AG10803 (cell line): ENCODE measurements around the gene SPIN1.

Experiments used
- DNase-seq: peaks from one replicate; pipeline ENCODE4 v3.0.0; 2010; ENCODE audit warnings: low read depth
- H3K4me3 ChIP-seq: 2 replicates; pipeline ENCODE4 v1.5.1; 2011; ENCODE audit warnings: mild to moderate bottlenecking, low read length, control low read depth
- TF ChIP-seq, protein P1 (sequence below): conservative IDR thresholded peaks from 2 replicates; pipeline ENCODE4 v1.5.1; 2011; ENCODE audit warnings: mild to moderate bottlenecking, low read length, control low read depth, inconsistent platforms

Gene SPIN1

DNA sequence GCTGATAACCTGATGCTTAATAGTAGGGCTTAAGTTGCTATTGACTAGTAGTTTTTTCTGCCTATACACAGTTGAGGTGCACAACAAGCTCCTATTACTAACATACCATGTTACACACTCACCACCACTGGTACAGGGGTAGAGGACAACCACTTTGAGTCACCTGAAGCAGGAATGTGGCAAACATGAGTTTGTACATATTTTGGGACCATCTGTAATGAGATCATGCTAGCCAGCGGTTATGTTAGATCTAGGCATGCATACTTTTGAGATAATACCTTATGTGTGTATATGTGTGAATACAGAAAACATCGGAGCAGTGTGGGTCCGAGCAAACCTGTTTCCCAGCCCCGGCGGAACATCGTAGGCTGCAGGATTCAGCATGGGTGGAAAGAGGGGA lies 73.9 kb downstream of the SPIN1 start:
- no peak overlapping the region for H3K4me3 ChIP-seq
- TF ChIP-seq, protein P1, sequence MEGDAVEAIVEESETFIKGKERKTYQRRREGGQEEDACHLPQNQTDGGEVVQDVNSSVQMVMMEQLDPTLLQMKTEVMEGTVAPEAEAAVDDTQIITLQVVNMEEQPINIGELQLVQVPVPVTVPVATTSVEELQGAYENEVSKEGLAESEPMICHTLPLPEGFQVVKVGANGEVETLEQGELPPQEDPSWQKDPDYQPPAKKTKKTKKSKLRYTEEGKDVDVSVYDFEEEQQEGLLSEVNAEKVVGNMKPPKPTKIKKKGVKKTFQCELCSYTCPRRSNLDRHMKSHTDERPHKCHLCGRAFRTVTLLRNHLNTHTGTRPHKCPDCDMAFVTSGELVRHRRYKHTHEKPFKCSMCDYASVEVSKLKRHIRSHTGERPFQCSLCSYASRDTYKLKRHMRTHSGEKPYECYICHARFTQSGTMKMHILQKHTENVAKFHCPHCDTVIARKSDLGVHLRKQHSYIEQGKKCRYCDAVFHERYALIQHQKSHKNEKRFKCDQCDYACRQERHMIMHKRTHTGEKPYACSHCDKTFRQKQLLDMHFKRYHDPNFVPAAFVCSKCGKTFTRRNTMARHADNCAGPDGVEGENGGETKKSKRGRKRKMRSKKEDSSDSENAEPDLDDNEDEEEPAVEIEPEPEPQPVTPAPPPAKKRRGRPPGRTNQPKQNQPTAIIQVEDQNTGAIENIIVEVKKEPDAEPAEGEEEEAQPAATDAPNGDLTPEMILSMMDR = no peak
- DNase-seq = peak; percentile 63

GRCh38 chr9:88464851-88465250 lies 76.6 kb downstream of the SPIN1 start:
- TF ChIP-seq, protein P1 = no peak
- H3K4me3 ChIP-seq = no peak overlapping the region
- DNase-seq = no peak

DNA sequence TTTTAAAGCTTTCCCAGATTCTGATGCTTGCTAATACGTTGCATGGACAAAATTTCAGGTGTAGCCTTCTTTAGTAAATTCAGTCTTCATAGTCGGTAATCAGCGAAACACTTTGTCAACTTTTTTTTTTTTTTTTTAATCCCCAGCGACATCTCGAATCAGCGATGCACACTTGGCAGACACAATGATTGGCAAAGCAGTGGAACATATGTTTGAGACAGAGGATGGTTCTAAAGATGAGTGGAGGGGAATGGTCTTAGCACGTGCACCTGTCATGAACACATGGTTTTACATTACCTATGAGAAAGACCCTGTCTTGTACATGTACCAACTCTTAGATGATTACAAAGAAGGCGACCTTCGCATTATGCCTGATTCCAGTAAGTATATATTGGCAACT lies 80.0 kb downstream of the SPIN1 start:
- TF ChIP-seq, protein P1 = no peak
- no peak overlapping the region for H3K4me3 ChIP-seq
- DNase-seq = no peak

DNA sequence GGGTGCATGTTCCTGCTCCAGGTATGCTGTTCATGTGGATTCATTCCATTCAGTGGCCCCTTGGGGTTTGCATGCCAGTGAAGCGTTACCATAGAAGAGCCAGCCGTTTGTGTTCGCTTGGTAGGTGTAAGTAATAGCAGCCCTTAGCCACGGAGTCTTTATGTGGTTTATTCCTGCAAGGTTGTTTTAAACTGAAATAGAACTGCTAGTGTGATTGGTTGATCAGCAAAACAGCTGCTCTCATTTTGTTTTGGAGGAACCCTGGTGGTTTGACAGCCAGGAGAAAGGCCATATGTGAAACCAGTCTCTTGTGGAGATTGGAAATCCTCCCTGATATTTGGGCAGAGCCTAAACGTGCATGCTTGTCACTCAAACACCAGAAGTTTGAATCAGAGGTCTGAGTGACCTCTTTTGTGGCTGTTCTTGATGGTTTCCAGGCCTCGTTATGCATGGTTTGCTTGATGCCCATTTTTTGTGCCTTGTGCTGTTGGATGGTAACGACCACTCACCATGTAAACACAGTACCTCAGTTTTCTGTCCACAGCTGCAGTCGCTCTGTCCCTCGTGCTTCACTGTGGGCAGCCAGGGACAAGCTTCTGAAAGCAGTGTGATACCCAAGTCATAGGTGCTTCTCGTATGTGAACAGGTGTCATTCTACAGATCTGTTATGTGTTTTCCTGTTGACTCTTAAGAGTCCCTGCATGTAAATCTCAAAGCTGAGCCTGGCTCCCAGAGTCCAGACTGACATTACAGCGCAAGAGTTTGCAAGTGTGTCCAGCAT lies 88.4 kb downstream of the SPIN1 start:
- peak; percentile 56 for DNase-seq
- TF ChIP-seq, protein P1 = no peak
- H3K4me3 ChIP-seq = no peak overlapping the region

DNA sequence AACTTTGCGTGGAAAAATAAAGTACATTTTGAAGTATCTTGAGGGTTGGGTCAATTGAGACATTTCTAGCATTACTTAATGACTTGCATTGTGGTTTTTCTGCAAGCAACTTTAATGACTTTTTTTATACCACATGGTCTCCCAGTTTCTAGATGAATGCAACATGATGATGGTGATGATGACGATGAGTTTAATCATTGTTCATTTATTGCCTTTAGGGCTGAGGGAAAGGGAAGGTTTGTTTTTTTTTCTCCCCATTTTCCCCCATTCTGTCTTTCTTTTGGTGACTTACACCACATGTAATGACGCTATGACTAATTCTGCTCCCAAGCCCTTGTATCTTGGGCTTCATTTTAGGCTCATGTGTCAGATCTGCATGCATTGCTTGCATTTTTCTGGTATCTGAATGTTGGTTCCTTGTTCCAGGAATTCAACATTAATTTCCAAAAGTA lies 89.1 kb downstream of the SPIN1 start:
- TF ChIP-seq, protein P1 = no peak
- DNase-seq = peak; percentile 98
- no peak overlapping the region for H3K4me3 ChIP-seq

DNA sequence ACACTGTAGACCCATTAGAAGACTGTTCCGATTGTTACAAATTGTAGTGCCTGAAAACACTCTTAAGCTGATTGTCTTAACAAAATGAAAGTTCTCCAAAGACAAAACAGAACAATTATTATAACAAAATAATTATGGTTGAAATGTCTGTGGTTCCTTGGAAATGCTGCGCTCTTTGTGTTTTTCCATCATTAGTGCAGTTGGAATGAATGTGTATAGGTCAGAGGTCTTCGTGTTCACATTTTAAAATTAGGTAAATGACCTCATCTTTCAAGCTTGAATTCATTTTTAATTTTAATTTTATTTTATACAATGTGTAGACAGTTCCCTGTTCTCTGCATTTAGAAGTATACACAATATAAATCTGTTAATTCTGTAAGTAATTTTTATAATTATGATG lies 90.0 kb downstream of the SPIN1 start:
- TF ChIP-seq, protein P1 = no peak
- no peak for DNase-seq
- H3K4me3 ChIP-seq = no peak overlapping the region

DNA sequence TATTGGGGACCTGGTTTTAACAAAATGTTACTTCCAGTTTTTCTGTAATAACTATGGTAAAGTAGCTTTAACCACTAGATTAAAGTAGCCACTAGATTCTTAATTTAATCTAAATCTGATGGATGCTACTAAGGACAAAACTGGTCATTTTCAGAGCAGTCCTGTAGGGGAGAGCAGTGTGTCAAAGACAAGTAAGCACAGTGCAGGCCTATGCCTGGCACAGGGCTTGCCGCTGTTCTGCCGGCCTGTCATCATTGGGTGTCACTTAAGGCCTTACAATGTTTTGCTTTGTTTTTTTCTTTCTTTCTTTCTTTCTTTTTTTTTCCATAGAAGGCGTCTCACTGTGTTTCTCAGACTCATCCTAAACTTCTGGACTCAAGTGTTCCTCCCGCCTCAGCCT lies 93.7 kb downstream of the SPIN1 start:
- no peak overlapping the region for H3K4me3 ChIP-seq
- DNase-seq = no peak
- TF ChIP-seq, protein P1 = no peak
